Measurements from ENCODE around the gene CNTROB.

The CNTROB gene

GRCh38 chr17:7992924-7993323 lies 60.9 kb downstream of the CNTROB start:
- H3K4me3 ChIP-seq (ENCODE audit: low read length), result no peak overlapping the region
- H3K36me3 ChIP-seq (ENCODE audit: insufficient read depth, low read length), result no peaks in the 10 kb centered on the region
- H3K27me3 ChIP-seq (ENCODE audit: control insufficient read depth, insufficient read depth, low read length), result peaks cover 35% of the 10 kb centered on the region
- H3K9ac ChIP-seq (ENCODE audit: low read depth, low read length), result no peak overlapping the region
- no peak overlapping the region for H3K4me2 ChIP-seq (ENCODE audit: low read length)
- no peaks in the 10 kb centered on the region for H3K9me3 ChIP-seq (replicated peaks; ENCODE audit: low read length)
- peaks cover 3% of the 10 kb centered on the region for H3K4me1 ChIP-seq (ENCODE audit: control insufficient read depth, insufficient read depth, low read length)

GRCh38 chr17:7993972-7994589 lies 62.1 kb downstream of the CNTROB start:
- H3K9me3 ChIP-seq (replicated peaks; ENCODE audit: low read length), result no peaks in the 10 kb centered on the region
- H3K4me3 ChIP-seq (ENCODE audit: low read length), result no peak overlapping the region
- H3K9ac ChIP-seq (ENCODE audit: low read depth, low read length), result no peak overlapping the region
- H3K4me1 ChIP-seq (ENCODE audit: control insufficient read depth, insufficient read depth, low read length), result peaks cover 3% of the 10 kb centered on the region
- H3K36me3 ChIP-seq (ENCODE audit: insufficient read depth, low read length), result no peaks in the 10 kb centered on the region
- peaks cover 41% of the 10 kb centered on the region for H3K27me3 ChIP-seq (ENCODE audit: control insufficient read depth, insufficient read depth, low read length)
- H3K4me2 ChIP-seq (ENCODE audit: low read length), result no peak overlapping the region

- Histone ChIP-seq H3K9ac (ENCODE audit: low read depth, low read length) (no peak overlapping the region), H3K4me2 (ENCODE audit: low read length) (no peak overlapping the region), H3K9me3 (replicated peaks; ENCODE audit: low read length) (no peaks in the 10 kb centered on the region), H3K4me1 (ENCODE audit: control insufficient read depth, insufficient read depth, low read length) (no peaks in the 10 kb centered on the region), H3K36me3 (ENCODE audit: insufficient read depth, low read length) (no peaks in the 10 kb centered on the region), H3K27me3 (ENCODE audit: control insufficient read depth, insufficient read depth, low read length) (peaks cover 54% of the 10 kb centered on the region), H3K4me3 (ENCODE audit: low read length) (no peak overlapping the region)
Measured at GRCh38 chr17:7995724-7996123, 63.7 kb downstream of the CNTROB start.

- no peak overlapping the region for H3K4me2 ChIP-seq (ENCODE audit: low read length)
Measured at GRCh38 chr17:7997186-7997585, 65.2 kb downstream of the CNTROB start.

More at GRCh38 chr17:7997186-7997585, 65.2 kb downstream of the CNTROB start:
- Histone ChIP-seq H3K9me3 (replicated peaks; ENCODE audit: low read length) (no peaks in the 10 kb centered on the region), H3K36me3 (ENCODE audit: insufficient read depth, low read length) (no peaks in the 10 kb centered on the region), H3K4me3 (ENCODE audit: low read length) (no peak overlapping the region), H3K27me3 (ENCODE audit: control insufficient read depth, insufficient read depth, low read length) (peaks cover 66% of the 10 kb centered on the region), H3K9ac (ENCODE audit: low read depth, low read length) (no peak overlapping the region), H3K4me1 (ENCODE audit: control insufficient read depth, insufficient read depth, low read length) (no peaks in the 10 kb centered on the region)

Small RNA genes lying within 50 kb of the gene (small RNA-seq; reads per million reads assigned to genes)
- gene SCARNA21, result 3.1 reads per million, percentile 77 among the genes with 10 or more reads in this experiment
